ENCODE results near the gene FGGY. TPM values are rescaled to one million over a fixed set of nuclear protein-coding genes. Genes with fewer than 3 reads are reported as not detected.

Gene FGGY
- total RNA-seq, 1 experiment from 2014 or later: 12.0 TPM

- Mint-ChIP-seq H3K4me3 (no peak overlapping the region), H3K4me1 (peaks cover 4% of the 10 kb centered on the region; the same call in 1 of the 2 replicates), H3K36me3 (peaks cover 4% of the 10 kb centered on the region; the same call in 1 of the 2 replicates), H3K27ac (no peak overlapping the region), H3K27me3 (ENCODE audit: low read depth) (no peaks in the 10 kb centered on the region), H3K9me3 (no peaks in the 10 kb centered on the region)
- TF ChIP-seq ZNF232 (CRISPR knock-in tag; IDR thresholded peaks at IDR 0.05): no peak
- no peak for TF ChIP-seq AFF4 (CRISPR knock-in tag; IDR thresholded peaks at IDR 0.05; ENCODE audit: borderline replicate concordance)
- TF ChIP-seq, protein P1, sequence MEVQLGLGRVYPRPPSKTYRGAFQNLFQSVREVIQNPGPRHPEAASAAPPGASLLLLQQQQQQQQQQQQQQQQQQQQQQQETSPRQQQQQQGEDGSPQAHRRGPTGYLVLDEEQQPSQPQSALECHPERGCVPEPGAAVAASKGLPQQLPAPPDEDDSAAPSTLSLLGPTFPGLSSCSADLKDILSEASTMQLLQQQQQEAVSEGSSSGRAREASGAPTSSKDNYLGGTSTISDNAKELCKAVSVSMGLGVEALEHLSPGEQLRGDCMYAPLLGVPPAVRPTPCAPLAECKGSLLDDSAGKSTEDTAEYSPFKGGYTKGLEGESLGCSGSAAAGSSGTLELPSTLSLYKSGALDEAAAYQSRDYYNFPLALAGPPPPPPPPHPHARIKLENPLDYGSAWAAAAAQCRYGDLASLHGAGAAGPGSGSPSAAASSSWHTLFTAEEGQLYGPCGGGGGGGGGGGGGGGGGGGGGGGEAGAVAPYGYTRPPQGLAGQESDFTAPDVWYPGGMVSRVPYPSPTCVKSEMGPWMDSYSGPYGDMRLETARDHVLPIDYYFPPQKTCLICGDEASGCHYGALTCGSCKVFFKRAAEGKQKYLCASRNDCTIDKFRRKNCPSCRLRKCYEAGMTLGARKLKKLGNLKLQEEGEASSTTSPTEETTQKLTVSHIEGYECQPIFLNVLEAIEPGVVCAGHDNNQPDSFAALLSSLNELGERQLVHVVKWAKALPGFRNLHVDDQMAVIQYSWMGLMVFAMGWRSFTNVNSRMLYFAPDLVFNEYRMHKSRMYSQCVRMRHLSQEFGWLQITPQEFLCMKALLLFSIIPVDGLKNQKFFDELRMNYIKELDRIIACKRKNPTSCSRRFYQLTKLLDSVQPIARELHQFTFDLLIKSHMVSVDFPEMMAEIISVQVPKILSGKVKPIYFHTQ (CRISPR knock-in tag; IDR thresholded peaks at IDR 0.05): no peak
- TF ChIP-seq CDX4 (CRISPR knock-in tag; IDR thresholded peaks at IDR 0.05; ENCODE audit: borderline replicate concordance): no peak
- no peak for TF ChIP-seq ZNF263 (CRISPR knock-in tag; IDR thresholded peaks at IDR 0.05; ENCODE audit: low read depth)
- TF ChIP-seq RELA (CRISPR knock-in tag; IDR thresholded peaks at IDR 0.05; ENCODE audit: borderline replicate concordance): no peak
- ATAC-seq (no peak), DNase-seq (ENCODE audit: low spot score) (no peak)
- CTCF ChIA-PET: no interaction called here
- POLR2A ChIA-PET: no interaction called here
Observed at GRCh38 chr1:59521456-59521855, 224.6 kb downstream of the FGGY start.

DNA sequence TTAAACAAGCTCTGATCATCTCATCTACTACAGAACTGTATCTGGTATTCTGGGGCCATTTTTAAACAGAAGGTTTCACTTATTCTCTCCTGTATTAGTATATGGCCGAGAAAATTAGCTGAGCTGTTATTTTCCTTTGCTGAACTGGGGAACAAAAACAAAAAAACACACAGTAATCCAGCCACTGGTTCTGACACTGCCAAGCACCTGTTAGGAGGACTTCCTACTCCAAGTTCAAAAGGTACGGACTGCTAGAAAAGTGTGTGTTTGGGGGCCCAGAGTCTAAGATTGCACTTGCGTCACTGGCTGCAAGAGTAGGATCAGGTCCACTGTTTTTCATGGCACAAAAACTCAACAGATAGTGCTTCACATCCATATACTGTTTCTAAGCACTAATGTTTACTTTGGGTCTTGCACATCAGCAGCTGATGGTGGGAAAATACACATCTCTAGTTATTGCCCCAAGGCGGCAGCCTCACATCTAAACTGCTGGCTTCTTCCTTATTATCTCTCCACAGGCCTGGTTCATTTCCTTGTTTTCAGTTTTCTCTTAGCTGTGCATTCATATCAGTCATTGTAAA is 226.1 kb downstream of the FGGY start:
- H3K4me1 Mint-ChIP-seq: no peaks in the 10 kb centered on the region; the same call in 1 of the 2 replicates
- CTCF ChIA-PET: no interaction called here
- H3K4me3 Mint-ChIP-seq: no peak overlapping the region
- DNase-seq (ENCODE audit: low spot score) (no peak), ATAC-seq (no peak)
- no peaks in the 10 kb centered on the region for H3K9me3 Mint-ChIP-seq
- no peaks in the 10 kb centered on the region for H3K36me3 Mint-ChIP-seq
- TF ChIP-seq ZNF671 (CRISPR knock-in tag; IDR thresholded peaks at IDR 0.05) (no peak), GABPB1 (CRISPR knock-in tag; IDR thresholded peaks at IDR 0.05) (peak; percentile 64; the same call in 1 of the 2 replicates), ZNF396 (CRISPR knock-in tag; IDR thresholded peaks at IDR 0.05; ENCODE audit: borderline replicate concordance) (no peak), ZNF232 (CRISPR knock-in tag; IDR thresholded peaks at IDR 0.05) (no peak)
- TF ChIP-seq, protein P2, sequence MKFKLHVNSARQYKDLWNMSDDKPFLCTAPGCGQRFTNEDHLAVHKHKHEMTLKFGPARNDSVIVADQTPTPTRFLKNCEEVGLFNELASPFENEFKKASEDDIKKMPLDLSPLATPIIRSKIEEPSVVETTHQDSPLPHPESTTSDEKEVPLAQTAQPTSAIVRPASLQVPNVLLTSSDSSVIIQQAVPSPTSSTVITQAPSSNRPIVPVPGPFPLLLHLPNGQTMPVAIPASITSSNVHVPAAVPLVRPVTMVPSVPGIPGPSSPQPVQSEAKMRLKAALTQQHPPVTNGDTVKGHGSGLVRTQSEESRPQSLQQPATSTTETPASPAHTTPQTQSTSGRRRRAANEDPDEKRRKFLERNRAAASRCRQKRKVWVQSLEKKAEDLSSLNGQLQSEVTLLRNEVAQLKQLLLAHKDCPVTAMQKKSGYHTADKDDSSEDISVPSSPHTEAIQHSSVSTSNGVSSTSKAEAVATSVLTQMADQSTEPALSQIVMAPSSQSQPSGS (CRISPR knock-in tag; IDR thresholded peaks at IDR 0.05; ENCODE audit: borderline replicate concordance, low read depth): no peak
- no peak overlapping the region for H3K27ac Mint-ChIP-seq
- POLR2A ChIA-PET: no interaction called here
- no peaks in the 10 kb centered on the region for H3K27me3 Mint-ChIP-seq (ENCODE audit: low read depth)

DNA sequence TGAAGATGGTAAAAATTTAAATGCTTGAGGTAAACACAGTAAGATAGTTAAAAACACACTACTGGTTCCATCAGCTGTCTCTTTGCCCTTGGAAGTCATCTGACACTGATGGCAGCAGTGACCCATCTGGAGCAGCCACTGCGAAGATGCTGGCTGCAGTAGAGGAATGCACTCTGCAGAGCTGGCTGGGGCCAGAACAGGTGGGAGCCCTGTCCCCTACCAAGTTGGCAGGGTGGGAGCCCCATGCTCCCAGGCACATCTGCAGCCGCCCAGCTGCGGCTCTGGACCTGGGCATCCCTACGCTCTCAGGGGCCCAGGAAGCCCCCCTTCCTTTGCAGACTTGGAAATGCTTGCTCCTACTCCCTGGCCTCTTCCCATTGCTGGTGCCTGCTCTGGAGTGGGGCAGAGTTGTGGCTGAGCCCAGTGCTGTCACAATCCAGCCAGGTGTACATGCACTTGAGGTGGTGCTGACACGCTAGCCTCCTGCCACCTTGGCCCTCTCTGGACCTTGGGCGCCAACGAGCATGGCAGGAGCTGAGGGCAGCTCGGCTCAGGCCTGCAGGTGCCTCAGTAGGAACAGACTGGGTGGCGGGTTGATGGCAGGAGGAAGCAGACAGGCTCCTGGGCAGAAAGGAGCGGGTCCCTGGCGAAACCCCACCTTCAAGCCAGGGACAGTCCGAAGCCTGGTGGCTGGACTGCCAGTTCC is 227.0 kb downstream of the FGGY start:
- no peaks in the 10 kb centered on the region for H3K36me3 Mint-ChIP-seq
- no peak overlapping the region for H3K27ac Mint-ChIP-seq
- H3K9me3 Mint-ChIP-seq: no peaks in the 10 kb centered on the region
- no peak for DNase-seq (ENCODE audit: low spot score)
- no peak overlapping the region for H3K4me3 Mint-ChIP-seq
- ChIA-PET POLR2A (no interaction called here), CTCF (no interaction called here)
- no peaks in the 10 kb centered on the region for H3K27me3 Mint-ChIP-seq (ENCODE audit: low read depth)
- peaks cover under 1% of the 10 kb centered on the region; the same call in 1 of the 2 replicates for H3K4me1 Mint-ChIP-seq
- ATAC-seq: no peak
- TF ChIP-seq JAZF1 (CRISPR knock-in tag; IDR thresholded peaks at IDR 0.05) (no peak), ZNF263 (CRISPR knock-in tag; IDR thresholded peaks at IDR 0.05; ENCODE audit: low read depth) (no peak), FOXK1 (CRISPR knock-in tag; IDR thresholded peaks at IDR 0.05) (no peak), RELA (CRISPR knock-in tag; IDR thresholded peaks at IDR 0.05; ENCODE audit: borderline replicate concordance) (no peak), ZNF396 (CRISPR knock-in tag; IDR thresholded peaks at IDR 0.05; ENCODE audit: borderline replicate concordance) (no peak), ZNF416 (CRISPR knock-in tag; IDR thresholded peaks at IDR 0.05) (no peak), FOXP1 (CRISPR knock-in tag; IDR thresholded peaks at IDR 0.05; ENCODE audit: borderline replicate concordance) (no peak), SP1 (CRISPR knock-in tag; conservative IDR thresholded peaks at IDR 0.05) (no peak), TEAD1 (CRISPR knock-in tag; IDR thresholded peaks at IDR 0.05) (no peak)
- TF ChIP-seq, protein P3, sequence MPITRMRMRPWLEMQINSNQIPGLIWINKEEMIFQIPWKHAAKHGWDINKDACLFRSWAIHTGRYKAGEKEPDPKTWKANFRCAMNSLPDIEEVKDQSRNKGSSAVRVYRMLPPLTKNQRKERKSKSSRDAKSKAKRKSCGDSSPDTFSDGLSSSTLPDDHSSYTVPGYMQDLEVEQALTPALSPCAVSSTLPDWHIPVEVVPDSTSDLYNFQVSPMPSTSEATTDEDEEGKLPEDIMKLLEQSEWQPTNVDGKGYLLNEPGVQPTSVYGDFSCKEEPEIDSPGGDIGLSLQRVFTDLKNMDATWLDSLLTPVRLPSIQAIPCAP (CRISPR knock-in tag; IDR thresholded peaks at IDR 0.05): no peak
- TF ChIP-seq, protein P4, sequence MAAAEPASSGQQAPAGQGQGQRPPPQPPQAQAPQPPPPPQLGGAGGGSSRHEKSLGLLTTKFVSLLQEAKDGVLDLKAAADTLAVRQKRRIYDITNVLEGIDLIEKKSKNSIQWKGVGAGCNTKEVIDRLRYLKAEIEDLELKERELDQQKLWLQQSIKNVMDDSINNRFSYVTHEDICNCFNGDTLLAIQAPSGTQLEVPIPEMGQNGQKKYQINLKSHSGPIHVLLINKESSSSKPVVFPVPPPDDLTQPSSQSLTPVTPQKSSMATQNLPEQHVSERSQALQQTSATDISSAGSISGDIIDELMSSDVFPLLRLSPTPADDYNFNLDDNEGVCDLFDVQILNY (CRISPR knock-in tag; IDR thresholded peaks at IDR 0.05): no peak

All from WTC11 (cell line).